ENCODE measurements around the gene STYX. TPM values are rescaled to one million over a fixed set of nuclear protein-coding genes. Genes with fewer than 3 reads are reported as not detected.
A peak's percentile ranks its signal among the peaks of the same experiment; 100 is the strongest.

Gene STYX
- total RNA-seq, 1 experiment from 2014 or later, result 14.1 TPM

DNA sequence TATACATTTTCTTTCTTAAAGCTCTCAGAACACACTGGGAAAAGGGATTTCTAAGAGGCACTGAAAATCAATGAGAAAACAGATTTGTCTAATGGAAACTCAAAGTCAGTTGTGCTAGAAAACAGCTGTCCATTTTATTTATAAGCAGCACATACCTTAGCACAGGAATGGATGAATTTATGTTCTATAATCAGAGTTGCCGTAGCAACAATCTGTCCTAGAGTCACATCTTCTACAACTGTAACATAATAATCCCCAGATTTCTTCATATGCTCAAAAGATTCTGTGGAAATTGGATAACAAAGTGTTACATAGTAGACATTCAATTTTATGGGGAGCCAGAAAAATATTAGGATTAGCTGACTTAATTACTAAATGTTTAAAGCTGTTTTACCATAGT is 51.7 kb downstream of the STYX start:
- POLR2A ChIA-PET (ENCODE audit: unreplicated experiment), result interaction anchor here (0.5 kb wide), 1 partner anchor 39 kb away, joined by 10 read pairs; no protein-coding TSS in a partner anchor
- intact Hi-C loops (cut with micrococcal nuclease), result no loop called here
- H3K27ac ChIP-seq (ENCODE audit: low read length), result peak overlapping the region; percentile 10; the same call in 1 of the 2 replicates
- H3K4me1 ChIP-seq (ENCODE audit: insufficient read depth, low read length), result peaks cover 12% of the 10 kb centered on the region
- no peak overlapping the region for H3K4me3 ChIP-seq (ENCODE audit: low read length)
- peaks cover 7% of the 10 kb centered on the region; the same call in 1 of the 2 replicates for H4K20me1 ChIP-seq (ENCODE audit: low read length)
- H2AFZ ChIP-seq (ENCODE audit: low read length), result no peak overlapping the region
- H3F3A ChIP-seq (ENCODE audit: low read length, unreplicated experiment), result no peaks in the 10 kb centered on the region
- H3K27me3 ChIP-seq (ENCODE audit: low read length), result no peaks in the 10 kb centered on the region
- no TSS peak for BruUV-seq (replicated peaks)
- peaks cover 27% of the 10 kb centered on the region for H3K79me2 ChIP-seq (ENCODE audit: low read length)
- peaks cover 52% of the 10 kb centered on the region for H3K36me3 ChIP-seq (ENCODE audit: low read depth, low read length)
- no peak overlapping the region for H3K4me2 ChIP-seq (ENCODE audit: low read length)
- no peak for TF ChIP-seq EZH2phosphoT487 (IDR thresholded peaks at IDR 0.05; ENCODE audit: borderline replicate concordance, low read length)
- TF ChIP-seq, protein P1, sequence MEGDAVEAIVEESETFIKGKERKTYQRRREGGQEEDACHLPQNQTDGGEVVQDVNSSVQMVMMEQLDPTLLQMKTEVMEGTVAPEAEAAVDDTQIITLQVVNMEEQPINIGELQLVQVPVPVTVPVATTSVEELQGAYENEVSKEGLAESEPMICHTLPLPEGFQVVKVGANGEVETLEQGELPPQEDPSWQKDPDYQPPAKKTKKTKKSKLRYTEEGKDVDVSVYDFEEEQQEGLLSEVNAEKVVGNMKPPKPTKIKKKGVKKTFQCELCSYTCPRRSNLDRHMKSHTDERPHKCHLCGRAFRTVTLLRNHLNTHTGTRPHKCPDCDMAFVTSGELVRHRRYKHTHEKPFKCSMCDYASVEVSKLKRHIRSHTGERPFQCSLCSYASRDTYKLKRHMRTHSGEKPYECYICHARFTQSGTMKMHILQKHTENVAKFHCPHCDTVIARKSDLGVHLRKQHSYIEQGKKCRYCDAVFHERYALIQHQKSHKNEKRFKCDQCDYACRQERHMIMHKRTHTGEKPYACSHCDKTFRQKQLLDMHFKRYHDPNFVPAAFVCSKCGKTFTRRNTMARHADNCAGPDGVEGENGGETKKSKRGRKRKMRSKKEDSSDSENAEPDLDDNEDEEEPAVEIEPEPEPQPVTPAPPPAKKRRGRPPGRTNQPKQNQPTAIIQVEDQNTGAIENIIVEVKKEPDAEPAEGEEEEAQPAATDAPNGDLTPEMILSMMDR (conservative IDR thresholded peaks at IDR 0.05; ENCODE audit: low read depth, low read length), result no peak
- TF ChIP-seq EZH2 (IDR thresholded peaks at IDR 0.05; ENCODE audit: low read length, unreplicated experiment), result no peak
- ATAC-seq, result no peak; the same call in 1 of the 2 replicates
- no peak overlapping the region for H3K9ac ChIP-seq (ENCODE audit: low read length)
- H3K9me3 ChIP-seq (ENCODE audit: low read length), result no peaks in the 10 kb centered on the region
- no peak for DNase-seq
- no peaks in the 10 kb centered on the region for H3K9me2 ChIP-seq (replicated peaks; ENCODE audit: low read length)
- CTCF ChIA-PET, result no interaction called here

DNA sequence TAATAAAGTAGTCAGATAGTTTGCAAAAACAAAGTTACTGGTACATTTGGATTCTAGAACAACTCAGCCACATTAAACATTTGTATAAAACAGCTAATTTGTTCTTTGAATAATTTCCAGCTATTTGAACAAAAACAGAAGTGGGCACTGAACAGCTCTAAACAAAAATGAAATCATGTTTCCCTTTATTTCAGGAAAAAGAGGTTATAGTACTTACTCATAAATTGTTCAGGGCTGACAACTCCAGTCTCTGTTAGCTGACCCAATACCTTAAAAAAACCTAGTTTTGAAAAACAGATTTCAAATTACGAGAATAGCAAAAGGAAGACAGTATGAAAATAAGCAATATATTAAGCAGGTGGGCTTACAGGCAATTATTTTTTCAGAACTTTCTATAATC is 53.2 kb downstream of the STYX start:
- DNase-seq (no peak), ATAC-seq (no peak)
- TF ChIP-seq, protein P1 (conservative IDR thresholded peaks at IDR 0.05; ENCODE audit: low read depth, low read length), result no peak
- no peak for TF ChIP-seq EZH2phosphoT487 (IDR thresholded peaks at IDR 0.05; ENCODE audit: borderline replicate concordance, low read length)
- no peak for TF ChIP-seq EZH2 (IDR thresholded peaks at IDR 0.05; ENCODE audit: low read length, unreplicated experiment)
- no peak overlapping the region for H2AFZ ChIP-seq (ENCODE audit: low read length)
- no TSS peak for BruUV-seq (replicated peaks)
- H3K4me1 ChIP-seq (ENCODE audit: insufficient read depth, low read length), result peaks cover 17% of the 10 kb centered on the region
- H3K4me2 ChIP-seq (ENCODE audit: low read length), result no peak overlapping the region
- H3K27ac ChIP-seq (ENCODE audit: low read length), result no peak overlapping the region
- H3K9ac ChIP-seq (ENCODE audit: low read length), result no peak overlapping the region
- H3K27me3 ChIP-seq (ENCODE audit: low read length), result no peaks in the 10 kb centered on the region
- intact Hi-C loops (cut with micrococcal nuclease), result no loop called here
- no peaks in the 10 kb centered on the region for H3K9me3 ChIP-seq (ENCODE audit: low read length)
- ChIA-PET POLR2A (ENCODE audit: unreplicated experiment) (no interaction called here), CTCF (no interaction called here)
- no peaks in the 10 kb centered on the region for H3F3A ChIP-seq (ENCODE audit: low read length, unreplicated experiment)
- peaks cover 43% of the 10 kb centered on the region for H3K79me2 ChIP-seq (ENCODE audit: low read length)
- H3K4me3 ChIP-seq (ENCODE audit: low read length), result no peak overlapping the region
- no peaks in the 10 kb centered on the region for H3K9me2 ChIP-seq (replicated peaks; ENCODE audit: low read length)
- peaks cover 38% of the 10 kb centered on the region for H3K36me3 ChIP-seq (ENCODE audit: low read depth, low read length)
- H4K20me1 ChIP-seq (ENCODE audit: low read length), result peaks cover 21% of the 10 kb centered on the region

DNA sequence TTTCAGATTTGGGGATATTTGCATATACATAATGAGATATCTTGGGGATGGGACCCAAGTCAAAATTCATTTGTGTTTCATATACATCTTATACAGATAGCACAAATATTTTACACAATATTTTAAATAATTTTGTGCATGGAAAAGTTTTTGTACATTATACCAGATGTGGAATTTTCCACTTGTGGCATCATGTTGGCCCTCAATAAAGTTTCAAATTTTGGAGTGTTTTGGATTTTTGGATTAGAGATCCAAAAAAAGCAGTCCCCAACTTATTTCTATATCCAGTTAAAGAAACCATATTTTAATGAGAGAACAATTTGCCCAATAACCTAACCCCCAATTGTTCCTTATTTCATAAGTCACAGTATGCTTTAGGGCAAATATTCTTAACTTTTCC is 56.9 kb downstream of the STYX start:
- CTCF ChIA-PET, result interaction anchor here (1.0 kb wide), 1 partner anchor 1400 kb away, joined by 3 read pairs; no protein-coding TSS in a partner anchor
- no peak for DNase-seq
- BruUV-seq (replicated peaks), result no TSS peak
- Histone ChIP-seq H3K9me2 (replicated peaks; ENCODE audit: low read length) (no peaks in the 10 kb centered on the region), H3F3A (ENCODE audit: low read length, unreplicated experiment) (no peaks in the 10 kb centered on the region), H3K9ac (ENCODE audit: low read length) (no peak overlapping the region), H3K36me3 (ENCODE audit: low read depth, low read length) (peaks cover 18% of the 10 kb centered on the region), H3K27ac (ENCODE audit: low read length) (no peak overlapping the region), H3K27me3 (ENCODE audit: low read length) (no peaks in the 10 kb centered on the region), H3K4me1 (ENCODE audit: insufficient read depth, low read length) (peaks cover 17% of the 10 kb centered on the region), H3K9me3 (ENCODE audit: low read length) (no peaks in the 10 kb centered on the region), H3K79me2 (ENCODE audit: low read length) (peaks cover 73% of the 10 kb centered on the region), H4K20me1 (ENCODE audit: low read length) (peaks cover 38% of the 10 kb centered on the region), H2AFZ (ENCODE audit: low read length) (no peak overlapping the region), H3K4me2 (ENCODE audit: low read length) (no peak overlapping the region), H3K4me3 (ENCODE audit: low read length) (no peak overlapping the region)
- no peak for ATAC-seq
- intact Hi-C loops (cut with micrococcal nuclease), result no loop called here
- POLR2A ChIA-PET (ENCODE audit: unreplicated experiment), result interaction anchor here (0.6 kb wide), 1 partner anchor 431 kb away, joined by 6 read pairs; no protein-coding TSS in a partner anchor
- TF ChIP-seq, protein P1 (conservative IDR thresholded peaks at IDR 0.05; ENCODE audit: low read depth, low read length), result no peak
